ENCODE data around the gene DSCAML1.

Gene DSCAML1

DNA sequence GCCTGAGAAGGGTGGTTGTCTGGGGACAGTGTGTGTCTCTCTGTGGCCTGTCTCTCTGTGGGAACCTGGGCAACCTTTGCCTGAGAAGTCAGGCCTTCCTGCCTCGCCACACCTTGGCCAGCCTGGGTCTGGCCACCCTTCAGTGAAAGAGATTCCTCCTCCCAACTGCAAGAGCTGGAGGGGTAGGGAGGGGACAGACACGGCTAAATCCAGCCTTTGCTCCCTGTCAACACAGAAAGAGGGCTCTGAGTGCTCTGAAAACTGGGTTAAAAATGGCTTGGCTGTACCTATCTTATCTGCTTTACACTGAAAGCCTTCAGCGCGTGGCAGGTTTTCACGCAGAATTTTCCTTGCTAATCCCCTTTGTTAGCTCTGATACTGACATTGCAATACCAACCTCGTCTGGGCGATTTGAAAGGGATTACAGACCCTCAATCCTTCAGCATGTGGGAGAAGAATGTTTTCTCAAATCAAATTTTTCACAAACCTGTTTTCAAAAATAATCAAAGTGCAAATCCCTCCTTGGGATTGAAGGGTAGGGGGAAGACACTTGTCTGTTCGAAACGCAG, 163.7 kb downstream of the DSCAML1 start:
- DNase-seq = no peak

DNA sequence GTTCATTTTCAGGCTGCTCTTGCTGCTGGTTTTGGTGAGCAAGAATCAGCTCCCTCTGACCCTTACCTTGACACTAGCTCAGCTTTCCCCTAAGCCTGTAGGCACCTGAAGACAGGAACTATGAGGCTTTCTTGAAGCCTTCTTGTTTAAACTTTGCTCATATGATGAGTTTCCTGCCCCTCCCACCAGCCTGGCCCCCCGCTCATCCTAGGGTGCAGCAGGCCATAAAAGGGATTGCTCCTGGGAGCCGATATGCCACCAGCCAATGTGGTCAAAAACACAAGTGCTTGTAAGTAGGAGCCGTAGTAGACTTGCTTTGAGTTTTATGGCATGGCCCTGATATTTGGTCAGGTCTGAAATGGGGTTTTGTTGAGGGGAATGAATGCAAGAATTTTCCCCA, 164.7 kb downstream of the DSCAML1 start:
- no peak for DNase-seq

GRCh38 chr11:117631336-117632140, 165.5 kb downstream of the DSCAML1 start:
- DNase-seq = no peak

GRCh38 chr11:117629891-117630538, 167.0 kb downstream of the DSCAML1 start:
- DNase-seq = no peak

- no peak for DNase-seq
Observed at GRCh38 chr11:117629146-117629545, 167.9 kb downstream of the DSCAML1 start.

GRCh38 chr11:117627259-117627658, 169.8 kb downstream of the DSCAML1 start:
- peak in 10 of 14 donors; percentile 31 to 59 (median 40) for DNase-seq

DNA sequence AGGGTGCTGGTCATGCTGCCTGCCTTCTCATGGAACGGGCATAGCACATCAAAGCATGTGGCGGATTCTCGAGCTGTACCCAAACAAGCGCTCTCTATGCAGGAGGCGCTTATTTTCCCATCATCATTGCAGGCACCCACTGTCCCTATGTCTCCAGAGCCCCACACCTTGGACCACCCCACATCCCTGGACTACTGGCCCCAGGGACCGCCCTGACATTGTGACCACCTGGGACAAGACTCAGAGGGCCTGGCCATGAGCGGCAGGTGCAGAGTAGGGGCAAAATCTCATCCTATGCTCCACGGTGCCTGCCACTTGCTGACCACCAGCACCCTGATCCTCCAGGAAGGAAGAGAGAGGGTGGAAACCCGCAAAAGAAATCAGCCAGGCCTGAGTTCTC, 170.4 kb downstream of the DSCAML1 start:
- no peak for DNase-seq

GRCh38 chr11:117625237-117625636, 171.8 kb downstream of the DSCAML1 start:
- no peak for DNase-seq

GRCh38 chr11:117623831-117624271, 173.2 kb downstream of the DSCAML1 start:
- DNase-seq = no peak

GRCh38 chr11:117621226-117621625, 175.8 kb downstream of the DSCAML1 start:
- no peak for DNase-seq

GRCh38 chr11:117620659-117621058, 176.4 kb downstream of the DSCAML1 start:
- no peak for DNase-seq

- DNase-seq = peak in 1 of 14 donors; percentile 70
Observed at GRCh38 chr11:117620086-117620485, 176.9 kb downstream of the DSCAML1 start.

- DNase-seq = no peak
Observed at GRCh38 chr11:117619661-117620060, 177.4 kb downstream of the DSCAML1 start.

DNA sequence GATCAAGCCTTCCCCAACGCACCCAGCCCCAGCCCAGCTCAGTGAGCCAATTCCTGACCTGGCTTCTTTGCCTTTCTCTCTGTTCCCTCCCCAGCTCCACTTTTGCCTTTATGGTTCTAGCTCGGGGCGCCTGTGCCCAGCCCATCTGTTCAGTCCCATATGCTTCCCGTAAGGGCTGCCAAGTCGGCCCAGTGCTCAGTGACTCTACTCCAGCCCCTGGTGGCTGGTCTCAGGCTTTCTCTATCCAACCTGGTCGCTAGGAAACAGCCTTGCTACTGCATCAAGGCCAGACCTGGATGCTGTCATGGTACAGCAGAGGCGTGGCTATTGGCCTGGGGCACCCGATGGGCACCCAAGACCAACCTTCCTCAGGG, 178.0 kb downstream of the DSCAML1 start:
- DNase-seq = peak in 3 of 14 donors; percentile 25 to 93 (median 38)

DNA sequence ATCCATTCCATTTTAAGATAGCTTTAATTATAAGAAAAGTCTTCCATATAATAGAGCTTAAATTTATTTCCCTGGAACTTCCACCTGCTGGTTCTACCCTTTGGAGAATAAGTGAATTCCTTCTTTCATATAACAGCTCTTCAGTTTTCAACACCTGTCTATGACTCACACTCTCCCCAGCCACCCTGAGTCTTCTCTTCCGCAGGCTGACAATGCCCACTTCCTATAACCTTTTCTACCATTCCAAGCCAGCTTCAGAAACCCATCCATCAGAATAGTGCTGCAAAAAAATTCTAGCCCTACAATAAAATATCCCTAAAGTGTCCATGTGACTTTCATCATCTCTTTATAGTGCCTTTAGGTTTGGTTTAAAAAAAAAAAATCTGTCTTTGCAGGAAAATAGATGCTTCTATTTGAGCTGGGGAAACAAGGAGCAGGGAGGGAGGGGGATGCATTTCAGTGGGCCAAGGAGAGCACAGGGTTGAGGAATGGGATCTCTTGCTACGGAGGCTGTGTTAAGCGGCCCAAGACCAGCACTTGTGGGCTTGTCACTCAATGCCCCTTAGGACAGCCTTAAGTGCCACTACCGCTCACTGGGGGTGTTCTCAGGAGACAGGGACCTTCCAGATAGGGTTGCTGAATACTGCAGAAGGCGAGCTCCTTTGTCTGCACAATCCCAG, 178.6 kb downstream of the DSCAML1 start:
- no peak for DNase-seq

GRCh38 chr11:117616979-117617378, 180.0 kb downstream of the DSCAML1 start:
- no peak for DNase-seq

DNA sequence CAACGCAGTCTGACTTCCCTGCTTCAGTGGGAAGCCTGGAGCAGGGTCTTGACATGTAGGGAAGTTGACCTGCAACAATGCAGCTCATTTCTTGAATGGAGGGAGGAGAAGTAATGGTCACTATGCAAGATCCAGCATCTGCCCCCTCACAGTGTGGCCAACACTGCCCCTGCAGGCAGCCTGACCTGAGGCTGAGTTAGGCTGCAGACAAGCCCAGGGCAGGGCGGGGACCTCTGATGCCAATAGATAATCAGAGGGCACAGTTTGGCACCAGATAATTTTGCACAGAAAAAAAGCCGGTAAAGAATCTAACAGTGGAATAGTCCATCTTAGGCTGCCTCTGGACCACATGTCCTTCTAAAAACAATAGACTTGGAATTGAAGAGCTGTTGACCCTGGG, 182.3 kb downstream of the DSCAML1 start:
- DNase-seq = no peak

DNA sequence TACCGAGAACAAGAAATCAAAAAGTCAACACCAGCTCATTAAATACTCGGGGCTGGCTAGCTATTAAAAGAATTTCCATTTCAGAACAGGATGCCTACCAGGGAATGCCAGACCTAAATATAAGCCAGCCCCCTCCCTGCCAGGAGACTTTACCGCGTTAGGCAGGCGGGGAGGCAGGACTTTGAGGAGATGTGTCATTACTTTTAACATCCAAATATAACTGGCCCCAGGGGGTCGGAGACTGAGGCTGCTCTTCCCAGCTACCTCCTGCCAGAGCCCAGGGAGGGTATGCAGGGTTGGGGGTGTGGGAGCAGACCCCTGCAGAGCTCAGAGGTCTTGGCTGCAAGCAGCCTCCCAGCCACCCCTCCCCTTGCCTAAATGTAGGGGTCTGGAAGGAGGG, 183.5 kb downstream of the DSCAML1 start:
- DNase-seq = no peak

DNA sequence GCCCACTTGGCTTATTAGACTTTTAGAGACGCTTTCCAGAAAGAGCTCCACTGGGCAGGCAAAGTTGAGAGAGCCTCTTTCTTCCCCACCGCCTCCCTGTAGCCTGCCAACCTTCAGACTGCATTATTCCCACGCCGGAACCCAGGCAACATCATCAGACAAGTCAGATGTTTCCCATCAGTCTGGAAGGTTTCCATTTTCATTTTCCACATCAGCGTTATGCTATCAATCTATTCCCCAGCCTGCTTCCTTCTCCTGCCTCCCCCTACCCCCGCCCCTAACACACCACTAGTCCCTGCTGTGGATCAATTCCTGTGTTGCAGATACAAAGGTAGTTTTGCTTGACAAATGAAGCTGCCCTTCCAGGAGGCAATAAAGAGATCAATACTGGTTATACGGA, 184.8 kb downstream of the DSCAML1 start:
- DNase-seq = no peak

GRCh38 chr11:117610901-117611300, 186.1 kb downstream of the DSCAML1 start:
- no peak for DNase-seq

GRCh38 chr11:117610045-117610444, 187.0 kb downstream of the DSCAML1 start:
- DNase-seq = no peak

DNA sequence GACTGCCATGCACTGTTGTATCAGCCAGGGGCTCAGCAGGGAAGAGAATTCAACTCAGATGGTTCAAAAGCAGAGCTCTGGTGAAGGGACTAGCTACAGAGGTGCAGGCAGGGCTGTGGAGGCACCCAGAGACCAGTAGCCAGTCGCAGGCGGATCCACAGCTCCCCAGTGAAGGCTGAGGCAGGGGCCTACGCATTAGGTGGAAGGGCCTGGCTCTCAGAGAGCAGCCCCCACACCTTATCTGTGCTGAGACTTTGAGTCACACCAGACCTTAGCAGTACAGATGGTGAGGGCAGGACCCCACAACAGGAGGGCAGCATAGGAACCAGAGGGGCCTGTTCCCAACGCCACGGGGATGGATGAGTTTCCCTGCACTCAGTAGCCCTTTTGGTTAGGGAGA, 189.6 kb downstream of the DSCAML1 start:
- DNase-seq = no peak

GRCh38 chr11:117606790-117607189, 190.2 kb downstream of the DSCAML1 start:
- no peak for DNase-seq

Data from C1 segment of cervical spinal cord (tissue), 14 donors.